Gastrocnemius medialis (tissue), 4 donors: ENCODE measurements around the gene PRKAG2. TPM values are rescaled to one million over a fixed set of nuclear protein-coding genes. Genes with fewer than 3 reads are reported as not detected.

Experiments
- ATAC-seq, 2 donors: fragments of 150-250 bp; one replicate each; pipeline ENCODE4 v1.9.1; 2016
- DNase-seq, 2 donors: peaks; one replicate each; pipeline ENCODE4 v3.0.0-alpha.2; 2019
- H3K27ac ChIP-seq, 4 donors: fragments of 200-600 bp; sonication (generic); 1 replicate in 1 of 4; 2 replicates in 3 of 4; pipeline ENCODE4 v1.5.1; 2016 to 2018; ENCODE audit warnings: mild to moderate bottlenecking in 2 of 4, moderate library complexity in 1 of 4
- H3K27me3 ChIP-seq, 3 donors: fragments of 200-600 bp; sonication (generic) in 2 of 3; 1 replicate in 1 of 3; 2 replicates in 2 of 3; pipeline versions ENCODE4 v1.5.1 to v1.6.0; 2016 to 2019; ENCODE audit warnings: mild to moderate bottlenecking in 1 of 3, moderate library complexity in 1 of 3
- H3K36me3 ChIP-seq, 2 donors: fragments of 200-600 bp; sonication (generic) in 1 of 2; one replicate each; pipeline ENCODE4 v1.5.1; 2017 to 2018
- H3K4me1 ChIP-seq, 2 donors: fragments of 200-600 bp; sonication (generic) in 1 of 2; one replicate each; pipeline ENCODE4 v1.5.1; 2016 to 2017; ENCODE audit warnings: mild to moderate bottlenecking in 2 of 2
- H3K4me3 ChIP-seq, 4 donors: fragments of 200-600 bp; sonication (generic) in 3 of 4; 1 replicate in 1 of 4; 2 replicates in 3 of 4; pipeline ENCODE4 v1.5.1; 2016 to 2019; ENCODE audit warnings: mild to moderate bottlenecking in 2 of 4
- H3K9me3 ChIP-seq, 3 donors: fragments of 200-600 bp; sonication (generic) in 2 of 3; 1 replicate in 1 of 3; 2 replicates in 2 of 3; pipeline ENCODE4 v1.5.1; 2016 to 2019
- POLR2A ChIP-seq, 2 donors: fragments of 450-650 bp; IDR thresholded peaks; one replicate each; pipeline ENCODE4 v1.6.1; 2017; ENCODE audit warnings: antibody characterized with exemption in 2 of 2, mild to moderate bottlenecking in 2 of 2, moderate library complexity in 2 of 2
- in situ Hi-C, 4 donors: fragments of 200-750 bp; cut with MboI; loops; one replicate each; pipeline versions ENCODE4 v1.15.0 to v1.8.0; 2017; ENCODE audit warnings: low sequenced_read_pairs in 4 of 4
- intact Hi-C: fragments of 100-400 bp; cut with DNase I; formaldehyde crosslinking; loops from one replicate; pipeline ENCODE4 v1.15.1; 2023; ENCODE audit warnings: low total_unique reads
- total RNA-seq, 4 donors: library from RNA; depleted of rRNA; stranded (reverse); fragments of >200 nt; gene quantifications; one replicate each; pipeline versions ENCODE4 v1.1.0 to v1.2.3, GENCODE V29; 2016
- TF ChIP-seq, protein P1 (sequence below), 5 experiments: fragments of 450-650 bp in 3 of 5; fragments of 200-600 bp in 2 of 5; sonication (generic) in 2 of 5; IDR thresholded peaks in 4 of 5; conservative IDR thresholded peaks in 1 of 5; 1 replicate in 4 of 5; 2 replicates in 1 of 5; pipeline ENCODE4 v1.5.1; 2016 to 2019; ENCODE audit warnings: antibody characterized with exemption in 5 of 5, mild to moderate bottlenecking in 3 of 5, moderate library complexity in 3 of 5

The PRKAG2 gene
- total RNA-seq, 4 donors from 2014 or later: 5.3 to 32.6 (median 13.9) TPM

DNA sequence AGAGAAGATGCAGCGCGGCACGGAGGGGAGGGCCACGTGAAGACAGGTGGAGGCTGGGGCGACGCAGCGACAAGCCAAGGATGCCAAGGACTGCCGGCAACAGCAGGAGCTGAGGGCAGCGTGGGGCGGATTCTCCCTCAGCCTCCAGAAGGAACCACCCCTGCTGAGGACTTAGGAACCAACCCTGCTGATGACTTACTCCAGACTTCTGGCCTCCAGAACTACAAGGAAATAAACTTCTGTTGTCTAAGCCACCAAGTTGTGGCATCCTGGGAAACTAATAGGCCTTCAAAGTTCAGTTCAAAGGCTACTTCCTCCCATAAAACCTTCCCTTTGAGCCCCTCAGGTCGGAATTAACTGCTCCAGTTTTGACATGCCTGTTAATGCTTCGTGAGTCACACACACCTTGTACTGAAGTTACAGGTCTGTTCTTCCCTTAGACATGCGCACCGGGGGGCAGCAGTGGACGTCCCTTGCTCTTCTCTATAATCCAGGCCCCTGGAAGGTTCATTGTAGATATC lies 268.8 kb downstream of the PRKAG2 start:
- intact Hi-C loops (no loop called here), in situ Hi-C loops (no loop called here)
- Histone ChIP-seq H3K27me3 (no peaks in the 10 kb centered on the region), H3K9me3 (no peaks in the 10 kb centered on the region), H3K36me3 (no peaks in the 10 kb centered on the region), H3K4me1 (no peaks in the 10 kb centered on the region), H3K4me3 (no peak overlapping the region), H3K27ac (no peak overlapping the region)
- TF ChIP-seq, protein P1, sequence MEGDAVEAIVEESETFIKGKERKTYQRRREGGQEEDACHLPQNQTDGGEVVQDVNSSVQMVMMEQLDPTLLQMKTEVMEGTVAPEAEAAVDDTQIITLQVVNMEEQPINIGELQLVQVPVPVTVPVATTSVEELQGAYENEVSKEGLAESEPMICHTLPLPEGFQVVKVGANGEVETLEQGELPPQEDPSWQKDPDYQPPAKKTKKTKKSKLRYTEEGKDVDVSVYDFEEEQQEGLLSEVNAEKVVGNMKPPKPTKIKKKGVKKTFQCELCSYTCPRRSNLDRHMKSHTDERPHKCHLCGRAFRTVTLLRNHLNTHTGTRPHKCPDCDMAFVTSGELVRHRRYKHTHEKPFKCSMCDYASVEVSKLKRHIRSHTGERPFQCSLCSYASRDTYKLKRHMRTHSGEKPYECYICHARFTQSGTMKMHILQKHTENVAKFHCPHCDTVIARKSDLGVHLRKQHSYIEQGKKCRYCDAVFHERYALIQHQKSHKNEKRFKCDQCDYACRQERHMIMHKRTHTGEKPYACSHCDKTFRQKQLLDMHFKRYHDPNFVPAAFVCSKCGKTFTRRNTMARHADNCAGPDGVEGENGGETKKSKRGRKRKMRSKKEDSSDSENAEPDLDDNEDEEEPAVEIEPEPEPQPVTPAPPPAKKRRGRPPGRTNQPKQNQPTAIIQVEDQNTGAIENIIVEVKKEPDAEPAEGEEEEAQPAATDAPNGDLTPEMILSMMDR (IDR thresholded peaks at IDR 0.05 in 4 of 5, conservative IDR thresholded peaks at IDR 0.05 in 1 of 5): no peak
- no peak for TF ChIP-seq POLR2A (IDR thresholded peaks at IDR 0.05)
- no peak for ATAC-seq
- DNase-seq: no peak

- ATAC-seq (no peak), DNase-seq (no peak)
- no peaks in the 10 kb centered on the region for H3K9me3 ChIP-seq
- H3K4me3 ChIP-seq: no peak overlapping the region
- in situ Hi-C loops: no loop called here
- no peaks in the 10 kb centered on the region for H3K36me3 ChIP-seq
- no peaks in the 10 kb centered on the region for H3K4me1 ChIP-seq
- TF ChIP-seq POLR2A (IDR thresholded peaks at IDR 0.05): no peak
- TF ChIP-seq, protein P1 (IDR thresholded peaks at IDR 0.05 in 4 of 5, conservative IDR thresholded peaks at IDR 0.05 in 1 of 5): no peak
- H3K27ac ChIP-seq: no peak overlapping the region
- no peaks in the 10 kb centered on the region for H3K27me3 ChIP-seq
- intact Hi-C loops: no loop called here
Observed at GRCh38 chr7:151607464-151607867, 269.4 kb downstream of the PRKAG2 start.

DNA sequence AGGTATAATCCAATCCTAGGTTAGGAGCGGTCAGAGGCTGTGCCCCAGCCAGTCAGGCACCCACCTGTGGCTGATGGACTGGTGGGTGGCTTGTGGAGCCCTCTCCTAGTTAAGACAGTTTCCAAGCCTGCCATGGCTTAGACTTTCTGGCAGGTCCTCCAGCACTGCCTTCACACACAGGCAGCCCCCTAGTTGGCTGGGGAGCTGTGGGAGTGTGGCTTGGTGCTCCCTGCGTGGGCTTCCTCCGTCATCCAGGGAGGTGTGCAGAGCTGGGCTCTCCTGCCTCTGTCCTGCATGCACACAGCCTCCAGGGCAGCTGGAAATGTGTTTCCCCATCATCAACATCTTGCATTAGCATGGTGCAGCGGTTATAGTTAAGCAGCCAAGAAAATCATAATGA lies 273.0 kb downstream of the PRKAG2 start:
- H3K27me3 ChIP-seq: no peaks in the 10 kb centered on the region
- H3K4me3 ChIP-seq: no peak overlapping the region
- no peak for TF ChIP-seq POLR2A (IDR thresholded peaks at IDR 0.05)
- TF ChIP-seq, protein P1 (IDR thresholded peaks at IDR 0.05 in 4 of 5, conservative IDR thresholded peaks at IDR 0.05 in 1 of 5): no peak
- in situ Hi-C loops: no loop called here
- H3K9me3 ChIP-seq: no peaks in the 10 kb centered on the region
- intact Hi-C loops: no loop called here
- H3K4me1 ChIP-seq: peaks cover 10 to 12% of the 10 kb centered on the region in 2 donors
- no peak for DNase-seq
- no peak overlapping the region for H3K27ac ChIP-seq
- no peaks in the 10 kb centered on the region for H3K36me3 ChIP-seq
- ATAC-seq: no peak

DNA sequence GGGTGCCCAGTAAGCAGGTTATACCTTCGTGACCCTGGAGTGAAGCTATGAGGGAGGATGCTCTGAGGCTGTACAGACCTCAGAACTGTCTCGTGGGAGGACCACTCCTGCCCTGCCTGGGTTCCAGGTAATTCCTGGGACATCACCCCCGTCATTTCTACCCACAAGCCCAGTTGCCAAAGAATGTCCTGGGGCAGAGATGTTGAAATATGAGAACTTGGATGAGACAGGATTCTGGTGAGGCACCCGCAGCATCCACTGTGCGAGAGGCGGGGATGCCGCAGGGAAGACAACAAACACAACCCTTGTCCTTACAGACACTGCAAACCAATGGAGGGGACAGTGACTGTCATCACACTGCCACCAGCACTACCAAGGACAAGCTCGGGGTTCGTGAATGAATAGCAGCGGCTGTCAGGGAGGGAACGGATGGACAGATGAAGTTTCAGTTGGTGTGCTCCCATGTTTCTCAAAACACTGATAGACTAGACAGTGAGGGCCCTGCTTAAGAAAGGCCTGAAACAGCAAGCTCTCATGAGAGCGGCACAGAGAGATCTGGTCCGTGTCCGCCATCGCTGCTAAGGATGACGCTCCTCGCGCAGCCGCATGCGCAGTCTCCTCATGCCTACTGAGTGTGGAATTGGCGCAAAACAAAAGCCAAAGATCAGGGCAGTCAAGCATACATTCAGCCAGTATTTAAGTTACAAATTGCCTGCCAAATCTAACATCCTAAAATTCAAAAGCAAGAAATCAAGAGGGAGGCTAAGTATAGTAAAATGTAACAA lies 275.2 kb downstream of the PRKAG2 start:
- Histone ChIP-seq H3K4me3 (no peak overlapping the region), H3K9me3 (no peaks in the 10 kb centered on the region), H3K36me3 (no peaks in the 10 kb centered on the region), H3K27ac (no peak overlapping the region), H3K27me3 (no peaks in the 10 kb centered on the region), H3K4me1 (peaks cover 10 to 12% of the 10 kb centered on the region in 2 donors)
- no peak for DNase-seq
- ATAC-seq: no peak
- in situ Hi-C loops: no loop called here
- TF ChIP-seq, protein P1 (IDR thresholded peaks at IDR 0.05 in 4 of 5, conservative IDR thresholded peaks at IDR 0.05 in 1 of 5): no peak
- no peak for TF ChIP-seq POLR2A (IDR thresholded peaks at IDR 0.05)
- intact Hi-C loops: no loop called here
